Ovary (tissue), 3 donors: Measurements from ENCODE around the gene MARS1.

ENCODE experiments used
- EP300 ChIP-seq: sonication (generic); formaldehyde crosslinking; IDR thresholded peaks from one replicate; pipeline ENCODE4 v1.6.1; 2017; ENCODE audit warnings: antibody characterized with exemption
- POLR2A ChIP-seq: fragments of 450-650 bp; IDR thresholded peaks from one replicate; pipeline ENCODE4 v1.6.1; 2017; ENCODE audit warnings: antibody characterized with exemption, mild to moderate bottlenecking, moderate library complexity
- TF ChIP-seq, protein P1 (sequence below), 3 donors: fragments of 450-650 bp in 2 of 3; fragments of 200-600 bp in 1 of 3; IDR thresholded peaks; one replicate each; pipeline versions ENCODE4 v1.5.1 to v1.8.0; 2016 to 2022; ENCODE audit warnings: antibody characterized with exemption in 3 of 3, mild to moderate bottlenecking in 1 of 3
- donor health status: DM: no; HTN: no; CAD: no.

GRCh38 chr12:57526477-57527126 lies 38.7 kb downstream of the MARS1 start:
- TF ChIP-seq POLR2A: no peak
- TF ChIP-seq, protein P1, sequence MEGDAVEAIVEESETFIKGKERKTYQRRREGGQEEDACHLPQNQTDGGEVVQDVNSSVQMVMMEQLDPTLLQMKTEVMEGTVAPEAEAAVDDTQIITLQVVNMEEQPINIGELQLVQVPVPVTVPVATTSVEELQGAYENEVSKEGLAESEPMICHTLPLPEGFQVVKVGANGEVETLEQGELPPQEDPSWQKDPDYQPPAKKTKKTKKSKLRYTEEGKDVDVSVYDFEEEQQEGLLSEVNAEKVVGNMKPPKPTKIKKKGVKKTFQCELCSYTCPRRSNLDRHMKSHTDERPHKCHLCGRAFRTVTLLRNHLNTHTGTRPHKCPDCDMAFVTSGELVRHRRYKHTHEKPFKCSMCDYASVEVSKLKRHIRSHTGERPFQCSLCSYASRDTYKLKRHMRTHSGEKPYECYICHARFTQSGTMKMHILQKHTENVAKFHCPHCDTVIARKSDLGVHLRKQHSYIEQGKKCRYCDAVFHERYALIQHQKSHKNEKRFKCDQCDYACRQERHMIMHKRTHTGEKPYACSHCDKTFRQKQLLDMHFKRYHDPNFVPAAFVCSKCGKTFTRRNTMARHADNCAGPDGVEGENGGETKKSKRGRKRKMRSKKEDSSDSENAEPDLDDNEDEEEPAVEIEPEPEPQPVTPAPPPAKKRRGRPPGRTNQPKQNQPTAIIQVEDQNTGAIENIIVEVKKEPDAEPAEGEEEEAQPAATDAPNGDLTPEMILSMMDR (IDR thresholded peaks at IDR 0.05): no peak
- TF ChIP-seq EP300: no peak
